Left lung (tissue), 10 donors: ENCODE measurements around the gene NAPB. TPM values are rescaled to one million over a fixed set of nuclear protein-coding genes. Genes with fewer than 3 reads are reported as not detected.

ENCODE experiments used
- ATAC-seq: fragments of 200-7000 bp; cut with Tn5 transposase; one replicate; pipeline ENCODE4 v1.9.1; 2020; ENCODE audit warnings: moderate library complexity
- DNase-seq, 4 donors: peaks; one replicate each; pipeline ENCODE4 v3.0.0-alpha.2; 2013 to 2020
- H3K27ac ChIP-seq, 2 donors: fragments of 200-600 bp; sonication (generic) in 1 of 2; one replicate each; pipeline versions ENCODE4 v1.5.0 to v1.8.0; 2020 to 2021
- H3K27me3 ChIP-seq, 2 donors: fragments of 200-600 bp; sonication (generic) in 1 of 2; one replicate each; pipeline versions ENCODE4 v1.5.0 to v1.8.0; 2020 to 2021
- H3K36me3 ChIP-seq, 2 donors: fragments of 200-600 bp; sonication (generic) in 1 of 2; one replicate each; pipeline versions ENCODE4 v1.5.0 to v1.8.0; 2020 to 2021
- H3K4me1 ChIP-seq, 2 donors: fragments of 200-600 bp; one replicate each; pipeline ENCODE4 v1.8.0; 2021
- H3K4me3 ChIP-seq, 2 donors: fragments of 200-600 bp; sonication (generic) in 1 of 2; one replicate each; pipeline versions ENCODE4 v1.5.0 to v1.8.0; 2020 to 2021; ENCODE audit warnings: mild to moderate bottlenecking in 1 of 2
- H3K9me3 ChIP-seq, 2 donors: fragments of 200-600 bp; sonication (generic) in 1 of 2; one replicate each; pipeline versions ENCODE4 v1.5.0 to v1.8.0; 2020 to 2021
- intact Hi-C, 2 donors: fragments of 100-400 bp; cut with DNase I; formaldehyde crosslinking; loops; one replicate each; pipeline versions ENCODE4 v1.11.2 to v1.14.2; 2022
- polyA plus RNA-seq, 6 donors: library from polyadenylated mRNA; unstranded; fragments of 120-200 nt; gene quantifications; one replicate each; pipeline ENCODE4 v1.2.1, GENCODE V29; 2013; ENCODE audit not compliant: insufficient read length in 6 of 6
- total RNA-seq, 2 donors: library from RNA; stranded (reverse); fragmentation: NEBNext Ultra II Directional; extraction: Animal tissue kit (Norgen Biotek cat#: 25700); gene quantifications; one replicate each; pipeline ENCODE4 v1.2.1, GENCODE V29; 2021
- TF ChIP-seq, protein P1 (sequence below), 2 donors: fragments of 200-600 bp; sonication (generic) in 1 of 2; IDR thresholded peaks; one replicate each; pipeline versions ENCODE4 v1.5.0 to v1.8.0; 2021; ENCODE audit warnings: antibody characterized with exemption in 2 of 2
- donor health status: DM: no; HTN: yes; CAD: no.
- donor health status: DM: no; HTN: no; CAD: no.

Gene NAPB
- total and polyA plus RNA-seq, 8 donors: 8.7 to 27.1 (median 23.1) TPM

DNA sequence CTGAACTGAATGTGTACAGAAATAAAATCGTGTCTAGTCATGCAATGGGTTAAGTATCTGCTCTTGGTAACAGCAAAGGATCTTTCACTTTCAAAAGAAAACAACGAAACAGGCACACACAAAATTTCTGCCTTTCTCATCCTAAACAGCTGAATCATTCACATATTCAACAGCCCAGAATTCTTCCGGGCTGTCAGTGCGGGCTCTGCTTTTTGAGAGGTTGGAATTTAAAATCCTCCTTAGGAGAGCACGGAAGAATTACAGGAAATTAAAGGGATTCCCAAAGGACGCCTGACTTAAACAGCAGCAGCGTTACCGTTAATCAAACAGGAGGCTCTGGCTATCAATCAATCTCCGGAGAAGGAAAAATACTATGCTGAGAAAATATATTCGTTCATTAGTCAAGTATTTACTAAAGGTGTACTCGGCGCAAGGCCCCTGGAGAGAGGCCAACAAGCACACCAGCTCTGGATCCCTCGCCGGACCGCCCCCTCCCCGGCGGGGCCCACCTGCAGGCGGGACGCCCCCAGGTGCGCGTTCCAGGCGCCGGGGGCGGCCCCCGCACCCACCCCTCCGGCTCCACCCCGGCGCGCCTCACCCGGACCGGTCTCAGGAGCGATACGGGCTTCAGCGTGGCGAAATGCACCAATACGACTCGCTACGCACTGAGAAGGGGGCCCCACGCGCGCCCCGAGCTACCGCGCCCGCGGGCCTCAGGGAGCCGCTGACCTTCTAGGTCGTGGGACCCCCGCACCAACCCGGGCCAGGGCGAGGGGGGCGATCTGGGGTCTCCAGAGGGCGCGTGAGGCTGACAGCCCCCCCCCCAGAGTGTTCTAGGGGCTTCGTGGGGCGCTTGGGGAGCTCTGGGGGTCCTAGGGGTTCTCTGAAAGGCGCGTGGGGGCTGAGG lies 1.0 kb downstream of the NAPB start:
- ATAC-seq: peak; percentile 69

DNA sequence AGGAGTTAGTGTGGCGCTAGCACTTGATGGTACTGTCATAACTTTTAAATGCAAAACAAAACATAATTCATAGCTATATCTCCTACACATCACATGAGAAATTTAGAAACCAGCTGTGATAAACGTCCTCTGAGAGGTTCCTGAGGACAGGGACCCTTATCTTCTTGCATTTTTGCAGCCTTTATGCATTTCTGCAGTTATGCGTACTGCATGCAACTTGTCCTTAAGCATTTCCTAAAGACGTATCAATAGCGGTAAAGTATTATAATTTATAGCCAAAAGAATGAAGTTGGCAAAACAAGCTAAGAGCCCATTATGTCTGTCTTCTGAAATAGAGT lies 1.7 kb downstream of the NAPB start:
- no peak for ATAC-seq
- TF ChIP-seq, protein P1, sequence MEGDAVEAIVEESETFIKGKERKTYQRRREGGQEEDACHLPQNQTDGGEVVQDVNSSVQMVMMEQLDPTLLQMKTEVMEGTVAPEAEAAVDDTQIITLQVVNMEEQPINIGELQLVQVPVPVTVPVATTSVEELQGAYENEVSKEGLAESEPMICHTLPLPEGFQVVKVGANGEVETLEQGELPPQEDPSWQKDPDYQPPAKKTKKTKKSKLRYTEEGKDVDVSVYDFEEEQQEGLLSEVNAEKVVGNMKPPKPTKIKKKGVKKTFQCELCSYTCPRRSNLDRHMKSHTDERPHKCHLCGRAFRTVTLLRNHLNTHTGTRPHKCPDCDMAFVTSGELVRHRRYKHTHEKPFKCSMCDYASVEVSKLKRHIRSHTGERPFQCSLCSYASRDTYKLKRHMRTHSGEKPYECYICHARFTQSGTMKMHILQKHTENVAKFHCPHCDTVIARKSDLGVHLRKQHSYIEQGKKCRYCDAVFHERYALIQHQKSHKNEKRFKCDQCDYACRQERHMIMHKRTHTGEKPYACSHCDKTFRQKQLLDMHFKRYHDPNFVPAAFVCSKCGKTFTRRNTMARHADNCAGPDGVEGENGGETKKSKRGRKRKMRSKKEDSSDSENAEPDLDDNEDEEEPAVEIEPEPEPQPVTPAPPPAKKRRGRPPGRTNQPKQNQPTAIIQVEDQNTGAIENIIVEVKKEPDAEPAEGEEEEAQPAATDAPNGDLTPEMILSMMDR (IDR thresholded peaks at IDR 0.05): no peak
- Histone ChIP-seq H3K36me3 (no peaks in the 10 kb centered on the region), H3K27ac (peak overlapping the region; percentile 83 to 84), H3K9me3 (no peaks in the 10 kb centered on the region), H3K27me3 (no peaks in the 10 kb centered on the region), H3K4me1 (peaks cover 9 to 42% of the 10 kb centered on the region in 2 donors), H3K4me3 (peak overlapping the region; percentile 83 to 85)
- DNase-seq: no peak
- intact Hi-C loops: loop anchor here in 1 of 2 donors (10.0 kb wide), 1 partner anchor 55 kb away; the partner anchor contains the start of gene GZF1

More for the DNA sequence above, 1.0 kb downstream of the NAPB start:
- H3K27ac ChIP-seq: peak overlapping the region; percentile 83 to 84
- no peaks in the 10 kb centered on the region for H3K27me3 ChIP-seq
- H3K4me3 ChIP-seq: peak overlapping the region; percentile 83 to 85
- intact Hi-C loops: loop anchor here in 1 of 2 donors (10.0 kb wide), 1 partner anchor 55 kb away; the partner anchor contains the start of gene GZF1
- H3K9me3 ChIP-seq: no peaks in the 10 kb centered on the region
- TF ChIP-seq, protein P1 (IDR thresholded peaks at IDR 0.05): no peak
- no peaks in the 10 kb centered on the region for H3K36me3 ChIP-seq
- peaks cover 9 to 37% of the 10 kb centered on the region in 2 donors for H3K4me1 ChIP-seq
- DNase-seq: peak; percentile 15 to 87 (median 54)

- ATAC-seq (no peak), DNase-seq (no peak)
- Histone ChIP-seq H3K4me3 (no peak overlapping the region), H3K36me3 (no peaks in the 10 kb centered on the region), H3K27ac (no peak overlapping the region), H3K9me3 (no peaks in the 10 kb centered on the region), H3K4me1 (peaks cover 9 to 47% of the 10 kb centered on the region in 2 donors), H3K27me3 (no peaks in the 10 kb centered on the region)
- TF ChIP-seq, protein P1 (IDR thresholded peaks at IDR 0.05): no peak
- intact Hi-C loops: loop anchor here in 1 of 2 donors (10.0 kb wide), 1 partner anchor 53 kb away; the partner anchor contains the start of gene GZF1
Measured at GRCh38 chr20:23417861-23418260, 3.4 kb downstream of the NAPB start.

GRCh38 chr20:23415959-23416583 lies 5.2 kb downstream of the NAPB start:
- DNase-seq: no peak
- H3K9me3 ChIP-seq: no peaks in the 10 kb centered on the region
- no peaks in the 10 kb centered on the region for H3K36me3 ChIP-seq
- TF ChIP-seq, protein P1 (IDR thresholded peaks at IDR 0.05): no peak
- intact Hi-C loops: loop anchor here in 1 of 2 donors (10.0 kb wide), 1 partner anchor 51 kb away; the partner anchor contains the start of gene GZF1
- no peak overlapping the region for H3K27ac ChIP-seq
- H3K4me3 ChIP-seq: no peak overlapping the region
- H3K4me1 ChIP-seq: peaks cover 9 to 53% of the 10 kb centered on the region in 2 donors
- H3K27me3 ChIP-seq: no peaks in the 10 kb centered on the region
- ATAC-seq: no peak

DNA sequence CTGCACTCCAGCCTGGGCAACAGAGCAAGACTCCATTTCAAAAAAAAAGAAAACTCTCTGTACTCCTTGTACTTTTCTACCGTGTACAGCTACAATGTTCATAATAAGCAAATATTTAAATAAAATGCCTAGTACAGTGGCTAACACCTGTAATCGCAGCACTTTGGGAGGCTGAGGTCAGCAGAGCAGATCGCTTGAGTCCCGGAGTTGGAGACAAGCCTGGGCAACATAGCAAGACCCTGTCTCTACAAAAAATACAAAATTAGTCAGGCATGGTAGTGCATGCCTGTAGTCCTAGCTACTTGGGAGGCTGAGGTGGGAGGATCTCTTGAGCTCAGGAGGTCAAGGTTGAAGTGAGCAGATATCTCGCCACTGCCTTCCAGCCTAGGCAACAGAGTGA lies 5.7 kb downstream of the NAPB start:
- TF ChIP-seq, protein P1 (IDR thresholded peaks at IDR 0.05): no peak
- ATAC-seq (no peak), DNase-seq (no peak)
- intact Hi-C loops: loop anchor here in 1 of 2 donors (10.0 kb wide), 1 partner anchor 51 kb away; the partner anchor contains the start of gene GZF1
- Histone ChIP-seq H3K27me3 (no peaks in the 10 kb centered on the region), H3K9me3 (no peaks in the 10 kb centered on the region), H3K4me1 (peaks cover 9 to 53% of the 10 kb centered on the region in 2 donors), H3K27ac (no peak overlapping the region), H3K4me3 (no peak overlapping the region), H3K36me3 (no peaks in the 10 kb centered on the region)
